GM15510 (cell line): ENCODE measurements around the gene CABP7.

Source experiments
- POLR2A ChIP-seq: IDR thresholded peaks from 3 replicates; pipeline ENCODE4 v1.6.1; 2011; ENCODE audit warnings: borderline replicate concordance; ENCODE audit not compliant: insufficient read length; ENCODE audit errors: extremely low read depth

CABP7 gene

GRCh38 chr22:29700206-29700899 lies 19.4 kb upstream of the CABP7 start:
- TF ChIP-seq POLR2A: no peak

GRCh38 chr22:29700900-29701154 lies 19.0 kb upstream of the CABP7 start:
- no peak for TF ChIP-seq POLR2A

GRCh38 chr22:29701155-29701999 lies 18.4 kb upstream of the CABP7 start:
- TF ChIP-seq POLR2A: no peak

- no peak for TF ChIP-seq POLR2A
These were observed 17.5 kb upstream of the CABP7 start for GRCh38 chr22:29702000-29702930.

GRCh38 chr22:29702931-29703501 lies 16.8 kb upstream of the CABP7 start:
- no peak for TF ChIP-seq POLR2A

GRCh38 chr22:29703569-29704195 lies 16.1 kb upstream of the CABP7 start:
- no peak for TF ChIP-seq POLR2A

GRCh38 chr22:29704528-29705285 lies 15.1 kb upstream of the CABP7 start:
- no peak for TF ChIP-seq POLR2A

GRCh38 chr22:29705651-29706050 lies 14.2 kb upstream of the CABP7 start:
- no peak for TF ChIP-seq POLR2A

GRCh38 chr22:29706486-29706885 lies 13.3 kb upstream of the CABP7 start:
- TF ChIP-seq POLR2A: no peak

GRCh38 chr22:29707010-29707409 lies 12.8 kb upstream of the CABP7 start:
- no peak for TF ChIP-seq POLR2A

GRCh38 chr22:29707471-29707870 lies 12.3 kb upstream of the CABP7 start:
- TF ChIP-seq POLR2A: no peak

GRCh38 chr22:29710193-29710592 lies 9.6 kb upstream of the CABP7 start:
- no peak for TF ChIP-seq POLR2A

GRCh38 chr22:29710922-29711593 lies 8.7 kb upstream of the CABP7 start:
- TF ChIP-seq POLR2A: no peak

- TF ChIP-seq POLR2A: no peak
These were observed 7.7 kb upstream of the CABP7 start for GRCh38 chr22:29712119-29712518.

- TF ChIP-seq POLR2A: no peak
These were observed 6.6 kb upstream of the CABP7 start for GRCh38 chr22:29713156-29713727.
